GM23338 (cell line): ENCODE measurements around the gene DPH1. TPM values are rescaled to one million over a fixed set of nuclear protein-coding genes. Genes with fewer than 3 reads are reported as not detected.

Experiments
- ATAC-seq: fragments of 200-7000 bp; cut with Tn5 transposase; 3 replicates; pipeline ENCODE4 v1.9.1; 2020
- DNase-seq: peaks from one replicate; pipeline ENCODE4 v3.0.0-alpha.2; 2015; ENCODE audit warnings: low spot score
- H2AFZ ChIP-seq: fragments of 200-600 bp; sonication (generic); 2 replicates; pipeline ENCODE4 v1.8.0; 2016; ENCODE audit warnings: antibody characterized with exemption, mild to moderate bottlenecking, moderate library complexity
- H3F3A ChIP-seq: fragments of 200-600 bp; sonication (generic); replicated peaks from 2 replicates; pipeline ENCODE4 v1.8.0; 2017; ENCODE audit warnings: antibody characterized with exemption, mixed run types, low read depth
- H3K27ac ChIP-seq: fragments of 200-600 bp; sonication (generic); 2 replicates; pipeline ENCODE4 v1.6.1; 2016; ENCODE audit warnings: low read depth
- H3K27me3 ChIP-seq: fragments of 200-600 bp; sonication (generic); 2 replicates; pipeline ENCODE4 v1.8.0; 2016; ENCODE audit warnings: mild to moderate bottlenecking, mixed run types, moderate library complexity; ENCODE audit not compliant: insufficient read depth
- H3K36me3 ChIP-seq: fragments of 200-600 bp; sonication (generic); 2 replicates; pipeline ENCODE4 v1.8.0; 2016; ENCODE audit warnings: mild to moderate bottlenecking; ENCODE audit not compliant: insufficient read depth
- H3K4me1 ChIP-seq: fragments of 200-600 bp; sonication (generic); 2 replicates; pipeline ENCODE4 v1.8.0; 2016; ENCODE audit warnings: mild to moderate bottlenecking, moderate library complexity; ENCODE audit not compliant: insufficient read depth
- H3K4me2 ChIP-seq: fragments of 200-600 bp; sonication (generic); 2 replicates; pipeline ENCODE4 v1.7.1; 2017; ENCODE audit warnings: mixed run types
- H3K4me3 ChIP-seq: fragments of 200-600 bp; sonication (generic); 2 replicates; pipeline ENCODE4 v1.6.1; 2016; ENCODE audit warnings: mixed run types
- H3K79me2 ChIP-seq: fragments of 200-600 bp; sonication (generic); replicated peaks from 2 replicates; pipeline ENCODE4 v1.8.0; 2017; ENCODE audit warnings: mild to moderate bottlenecking; ENCODE audit not compliant: insufficient read depth
- H3K9me2 ChIP-seq: fragments of 200-600 bp; sonication (generic); 2 replicates; pipeline ENCODE4 v1.8.0; 2017; ENCODE audit not compliant: insufficient read depth
- H4K20me1 ChIP-seq: fragments of 200-600 bp; sonication (generic); replicated peaks from 2 replicates; pipeline ENCODE4 v1.8.0; 2017; ENCODE audit warnings: mild to moderate bottlenecking; ENCODE audit not compliant: insufficient read depth
- H3K27ac Mint-ChIP-seq: 2 replicates; pipeline ENCODE4 v1.8.0; 2020; ENCODE audit warnings: inconsistent platforms, mild to moderate bottlenecking, moderate library complexity, mixed read lengths
- H3K27me3 Mint-ChIP-seq: 3 replicates; pipeline ENCODE4 v1.8.0; 2022; ENCODE audit warnings: low read depth, mild to moderate bottlenecking, moderate library complexity, mixed read lengths, inconsistent platforms; ENCODE audit not compliant: insufficient read depth, poor library complexity
- H3K36me3 Mint-ChIP-seq: 3 replicates; pipeline ENCODE4 v1.8.0; 2021; ENCODE audit warnings: low read depth, mild to moderate bottlenecking, inconsistent platforms, moderate library complexity, mixed read lengths
- H3K4me1 Mint-ChIP-seq: 3 replicates; pipeline ENCODE4 v1.8.0; 2020; ENCODE audit warnings: mild to moderate bottlenecking, inconsistent platforms, mixed read lengths
- H3K4me3 Mint-ChIP-seq: 3 replicates; pipeline ENCODE4 v1.8.0; 2021; ENCODE audit warnings: moderate library complexity, mild to moderate bottlenecking, inconsistent platforms, mixed read lengths
- H3K9me3 Mint-ChIP-seq: 3 replicates; pipeline ENCODE4 v1.8.0; 2020; ENCODE audit warnings: moderate library complexity, mild to moderate bottlenecking, inconsistent platforms, mixed read lengths
- CREB1 ChIP-seq: fragments of 250-450 bp; sonication (Bioruptor Pico); IDR thresholded peaks from 2 replicates; pipeline ENCODE4 v1.5.0; 2020; ENCODE audit warnings: low read depth, mild to moderate bottlenecking, moderate library complexity
- CTCF ChIP-seq, 2 experiments: fragments of 200-600 bp in 1 of 2; sonication (generic) in 1 of 2; conservative IDR thresholded peaks; 2 replicates each; pipeline versions ENCODE4 v1.5.1 to v1.6.1; 2016 to 2017; ENCODE audit warnings: antibody characterized with exemption in 2 of 2, low read depth in 2 of 2, mild to moderate bottlenecking in 2 of 2, moderate library complexity in 1 of 2
- EZH2 ChIP-seq: fragments of 200-600 bp; sonication (generic); IDR thresholded peaks from one replicate; pipeline ENCODE4 v1.8.0; 2017; ENCODE audit warnings: antibody characterized with exemption, mild to moderate bottlenecking, low read depth; ENCODE audit not compliant: unreplicated experiment
- EZH2phosphoT487 ChIP-seq: fragments of 200-600 bp; sonication (generic); IDR thresholded peaks from one replicate; pipeline ENCODE4 v1.8.1; 2018; ENCODE audit warnings: antibody characterized with exemption; ENCODE audit not compliant: unreplicated experiment
- JUNB ChIP-seq: IDR thresholded peaks from one replicate; pipeline ENCODE4 v1.6.1; 2016; ENCODE audit warnings: antibody characterized with exemption; ENCODE audit not compliant: unreplicated experiment
- NANOG ChIP-seq: IDR thresholded peaks from 2 replicates; pipeline ENCODE4 v1.6.1; 2016; ENCODE audit warnings: antibody characterized with exemption, borderline replicate concordance
- POLR2AphosphoS5 ChIP-seq: IDR thresholded peaks from 2 replicates; pipeline ENCODE4 v1.6.1; 2016; ENCODE audit warnings: antibody characterized with exemption, low read depth
- REST ChIP-seq: IDR thresholded peaks from one replicate; pipeline ENCODE4 v1.6.1; 2018; ENCODE audit warnings: antibody characterized with exemption; ENCODE audit not compliant: unreplicated experiment
- STAT1 ChIP-seq: IDR thresholded peaks from one replicate; pipeline ENCODE4 v1.6.1; 2016; ENCODE audit warnings: antibody characterized with exemption; ENCODE audit not compliant: unreplicated experiment
- ZNF114 ChIP-seq: fragments of 250-450 bp; sonication (Bioruptor Pico); IDR thresholded peaks from 2 replicates; pipeline ENCODE4 v1.5.0; 2020; ENCODE audit warnings: mild to moderate bottlenecking, moderate library complexity
- ZNF331 ChIP-seq: fragments of 250-450 bp; sonication (Bioruptor Pico); IDR thresholded peaks from 2 replicates; pipeline ENCODE4 v1.5.0; 2020; ENCODE audit warnings: low read depth, mild to moderate bottlenecking, moderate library complexity
- polyA plus RNA-seq: library from polyadenylated mRNA; unstranded; fragments of >200 nt; fragmentation: Nextera tagmentation; extraction: Ambion mirVana; gene quantifications from 2 replicates; pipeline ENCODE4 v1.2.1, GENCODE V29; 2016
- total RNA-seq: library from RNA; depleted of rRNA; stranded (reverse); fragments of >200 nt; shearing (Covaris generic); gene quantifications from 2 replicates; pipeline ENCODE4 v1.2.3, GENCODE V29; 2014
- TF ChIP-seq, protein P1 (sequence below): IDR thresholded peaks from 2 replicates; pipeline ENCODE4 v1.6.1; 2016; ENCODE audit warnings: antibody characterized with exemption
- TF ChIP-seq, protein P2 (sequence below): fragments of 250-450 bp; sonication (Bioruptor Pico); IDR thresholded peaks from 2 replicates; pipeline ENCODE4 v1.5.0; 2020; ENCODE audit warnings: mild to moderate bottlenecking, moderate library complexity

DPH1 gene
- total and polyA plus RNA-seq, 2 experiments from 2014 or later: 11.8 to 28.2 TPM

DNA sequence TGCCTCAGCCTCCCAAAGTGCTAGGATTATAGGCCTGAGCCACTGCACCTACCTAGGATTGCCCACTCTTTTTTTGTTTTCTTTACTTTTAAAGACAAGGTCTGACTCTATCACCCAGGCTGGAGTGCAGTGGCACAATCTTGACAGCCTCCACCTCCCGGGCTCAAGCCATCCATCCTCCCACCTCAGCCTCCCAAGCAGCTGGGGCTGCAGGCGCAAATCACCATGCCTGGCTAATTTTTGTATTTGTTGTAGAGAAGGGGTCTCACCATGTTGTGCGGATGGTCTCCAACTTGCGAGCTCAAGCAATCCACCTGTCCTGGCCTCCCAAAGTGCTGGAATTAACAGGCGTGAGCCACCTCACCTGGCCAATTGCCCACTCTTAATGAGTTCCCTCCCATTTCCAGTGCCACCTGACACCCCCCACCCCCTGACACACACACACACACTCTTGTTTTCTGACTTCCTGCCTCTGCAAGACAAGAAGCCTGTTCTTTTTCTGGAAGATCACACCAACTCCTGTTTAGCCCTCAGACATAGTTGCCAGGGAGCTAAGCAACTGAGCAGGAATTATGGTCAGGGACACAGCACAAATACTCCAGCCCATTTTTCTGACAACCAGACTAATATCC, 14.4 kb downstream of the DPH1 start:
- TF ChIP-seq, protein P1, sequence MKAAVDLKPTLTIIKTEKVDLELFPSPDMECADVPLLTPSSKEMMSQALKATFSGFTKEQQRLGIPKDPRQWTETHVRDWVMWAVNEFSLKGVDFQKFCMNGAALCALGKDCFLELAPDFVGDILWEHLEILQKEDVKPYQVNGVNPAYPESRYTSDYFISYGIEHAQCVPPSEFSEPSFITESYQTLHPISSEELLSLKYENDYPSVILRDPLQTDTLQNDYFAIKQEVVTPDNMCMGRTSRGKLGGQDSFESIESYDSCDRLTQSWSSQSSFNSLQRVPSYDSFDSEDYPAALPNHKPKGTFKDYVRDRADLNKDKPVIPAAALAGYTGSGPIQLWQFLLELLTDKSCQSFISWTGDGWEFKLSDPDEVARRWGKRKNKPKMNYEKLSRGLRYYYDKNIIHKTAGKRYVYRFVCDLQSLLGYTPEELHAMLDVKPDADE: no peak
- TF ChIP-seq, protein P2, sequence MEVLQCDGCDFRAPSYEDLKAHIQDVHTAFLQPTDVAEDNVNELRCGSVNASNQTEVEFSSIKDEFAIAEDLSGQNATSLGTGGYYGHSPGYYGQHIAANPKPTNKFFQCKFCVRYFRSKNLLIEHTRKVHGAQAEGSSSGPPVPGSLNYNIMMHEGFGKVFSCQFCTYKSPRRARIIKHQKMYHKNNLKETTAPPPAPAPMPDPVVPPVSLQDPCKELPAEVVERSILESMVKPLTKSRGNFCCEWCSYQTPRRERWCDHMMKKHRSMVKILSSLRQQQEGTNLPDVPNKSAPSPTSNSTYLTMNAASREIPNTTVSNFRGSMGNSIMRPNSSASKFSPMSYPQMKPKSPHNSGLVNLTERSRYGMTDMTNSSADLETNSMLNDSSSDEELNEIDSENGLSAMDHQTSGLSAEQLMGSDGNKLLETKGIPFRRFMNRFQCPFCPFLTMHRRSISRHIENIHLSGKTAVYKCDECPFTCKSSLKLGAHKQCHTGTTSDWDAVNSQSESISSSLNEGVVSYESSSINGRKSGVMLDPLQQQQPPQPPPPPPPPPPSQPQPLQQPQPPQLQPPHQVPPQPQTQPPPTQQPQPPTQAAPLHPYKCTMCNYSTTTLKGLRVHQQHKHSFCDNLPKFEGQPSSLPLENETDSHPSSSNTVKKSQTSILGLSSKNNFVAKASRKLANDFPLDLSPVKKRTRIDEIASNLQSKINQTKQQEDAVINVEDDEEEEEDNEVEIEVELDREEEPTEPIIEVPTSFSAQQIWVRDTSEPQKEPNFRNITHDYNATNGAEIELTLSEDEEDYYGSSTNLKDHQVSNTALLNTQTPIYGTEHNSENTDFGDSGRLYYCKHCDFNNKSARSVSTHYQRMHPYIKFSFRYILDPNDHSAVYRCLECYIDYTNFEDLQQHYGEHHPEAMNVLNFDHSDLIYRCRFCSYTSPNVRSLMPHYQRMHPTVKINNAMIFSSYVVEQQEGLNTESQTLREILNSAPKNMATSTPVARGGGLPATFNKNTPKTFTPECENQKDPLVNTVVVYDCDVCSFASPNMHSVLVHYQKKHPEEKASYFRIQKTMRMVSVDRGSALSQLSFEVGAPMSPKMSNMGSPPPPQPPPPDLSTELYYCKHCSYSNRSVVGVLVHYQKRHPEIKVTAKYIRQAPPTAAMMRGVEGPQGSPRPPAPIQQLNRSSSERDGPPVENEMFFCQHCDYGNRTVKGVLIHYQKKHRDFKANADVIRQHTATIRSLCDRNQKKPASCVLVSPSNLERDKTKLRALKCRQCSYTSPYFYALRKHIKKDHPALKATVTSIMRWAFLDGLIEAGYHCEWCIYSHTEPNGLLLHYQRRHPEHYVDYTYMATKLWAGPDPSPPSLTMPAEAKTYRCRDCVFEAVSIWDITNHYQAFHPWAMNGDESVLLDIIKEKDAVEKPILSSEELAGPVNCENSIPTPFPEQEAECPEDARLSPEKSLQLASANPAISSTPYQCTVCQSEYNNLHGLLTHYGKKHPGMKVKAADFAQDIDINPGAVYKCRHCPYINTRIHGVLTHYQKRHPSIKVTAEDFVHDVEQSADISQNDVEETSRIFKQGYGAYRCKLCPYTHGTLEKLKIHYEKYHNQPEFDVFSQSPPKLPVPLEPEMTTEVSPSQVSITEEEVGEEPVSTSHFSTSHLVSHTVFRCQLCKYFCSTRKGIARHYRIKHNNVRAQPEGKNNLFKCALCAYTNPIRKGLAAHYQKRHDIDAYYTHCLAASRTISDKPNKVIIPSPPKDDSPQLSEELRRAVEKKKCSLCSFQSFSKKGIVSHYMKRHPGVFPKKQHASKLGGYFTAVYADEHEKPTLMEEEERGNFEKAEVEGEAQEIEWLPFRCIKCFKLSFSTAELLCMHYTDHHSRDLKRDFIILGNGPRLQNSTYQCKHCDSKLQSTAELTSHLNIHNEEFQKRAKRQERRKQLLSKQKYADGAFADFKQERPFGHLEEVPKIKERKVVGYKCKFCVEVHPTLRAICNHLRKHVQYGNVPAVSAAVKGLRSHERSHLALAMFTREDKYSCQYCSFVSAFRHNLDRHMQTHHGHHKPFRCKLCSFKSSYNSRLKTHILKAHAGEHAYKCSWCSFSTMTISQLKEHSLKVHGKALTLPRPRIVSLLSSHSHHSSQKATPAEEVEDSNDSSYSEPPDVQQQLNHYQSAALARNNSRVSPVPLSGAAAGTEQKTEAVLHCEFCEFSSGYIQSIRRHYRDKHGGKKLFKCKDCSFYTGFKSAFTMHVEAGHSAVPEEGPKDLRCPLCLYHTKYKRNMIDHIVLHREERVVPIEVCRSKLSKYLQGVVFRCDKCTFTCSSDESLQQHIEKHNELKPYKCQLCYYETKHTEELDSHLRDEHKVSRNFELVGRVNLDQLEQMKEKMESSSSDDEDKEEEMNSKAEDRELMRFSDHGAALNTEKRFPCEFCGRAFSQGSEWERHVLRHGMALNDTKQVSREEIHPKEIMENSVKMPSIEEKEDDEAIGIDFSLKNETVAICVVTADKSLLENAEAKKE: no peak
- TF ChIP-seq STAT1 (no peak), ZNF114 (no peak), NANOG (no peak), CTCF (conservative IDR thresholded peaks at IDR 0.05; ENCODE audit: low read depth in 2 of 2) (no peak), EZH2 (no peak), REST (no peak), CREB1 (CRISPR knock-in tag) (no peak), EZH2phosphoT487 (no peak), ZNF331 (no peak), JUNB (no peak), POLR2AphosphoS5 (no peak)
- Mint-ChIP-seq H3K27me3 (peaks cover 42% of the 10 kb centered on the region), H3K27ac (no peak overlapping the region), H3K4me1 (peaks cover 5% of the 10 kb centered on the region; the same call in 2 of the 3 replicates), H3K9me3 (no peaks in the 10 kb centered on the region), H3K4me3 (no peak overlapping the region), H3K36me3 (peaks cover 16% of the 10 kb centered on the region)
- H3K79me2 ChIP-seq: no peaks in the 10 kb centered on the region
- no peaks in the 10 kb centered on the region; the same call in 1 of the 2 replicates for H4K20me1 ChIP-seq
- DNase-seq (no peak), ATAC-seq (no peak)
- H2AFZ ChIP-seq: no peak overlapping the region
- peaks cover 7% of the 10 kb centered on the region for H3K4me1 ChIP-seq
- no peaks in the 10 kb centered on the region for H3K9me2 ChIP-seq
- H3K27me3 ChIP-seq: peaks cover 43% of the 10 kb centered on the region
- H3K4me2 ChIP-seq: no peak overlapping the region
- H3K4me3 ChIP-seq: no peak overlapping the region
- no peak overlapping the region for H3K27ac ChIP-seq
- peaks cover 13% of the 10 kb centered on the region; the same call in 1 of the 2 replicates for H3F3A ChIP-seq
- H3K36me3 ChIP-seq: peaks cover 7% of the 10 kb centered on the region; the same call in 1 of the 2 replicates
